BE2C (cell line): ENCODE data around the gene C13orf42.

Source experiments
- DNase-seq: peaks from one replicate; pipeline ENCODE4 v3.0.0-alpha.2; 2020
- H3K27me3 ChIP-seq: fragments of 250-450 bp; sonication (Bioruptor Pico); 2 replicates; pipeline ENCODE4 v1.5.1; 2020; ENCODE audit warnings: mild to moderate bottlenecking
- H3K36me3 ChIP-seq: fragments of 250-450 bp; sonication (Bioruptor Pico); 2 replicates; pipeline ENCODE4 v1.5.1; 2020; ENCODE audit warnings: mild to moderate bottlenecking
- H3K4me1 ChIP-seq: fragments of 250-450 bp; sonication (Bioruptor Pico); 2 replicates; pipeline ENCODE4 v1.5.1; 2020
- H3K4me3 ChIP-seq: 2 replicates; pipeline ENCODE4 v1.5.1; 2011; ENCODE audit warnings: low read depth, low read length
- H3K9me3 ChIP-seq: fragments of 250-450 bp; sonication (Bioruptor Pico); 2 replicates; pipeline ENCODE4 v1.5.1; 2020
- TF ChIP-seq, protein P1 (sequence below): IDR thresholded peaks from 2 replicates; pipeline ENCODE4 v1.5.1; 2012; ENCODE audit warnings: mild to moderate bottlenecking, low read depth, low read length

Gene C13orf42

DNA sequence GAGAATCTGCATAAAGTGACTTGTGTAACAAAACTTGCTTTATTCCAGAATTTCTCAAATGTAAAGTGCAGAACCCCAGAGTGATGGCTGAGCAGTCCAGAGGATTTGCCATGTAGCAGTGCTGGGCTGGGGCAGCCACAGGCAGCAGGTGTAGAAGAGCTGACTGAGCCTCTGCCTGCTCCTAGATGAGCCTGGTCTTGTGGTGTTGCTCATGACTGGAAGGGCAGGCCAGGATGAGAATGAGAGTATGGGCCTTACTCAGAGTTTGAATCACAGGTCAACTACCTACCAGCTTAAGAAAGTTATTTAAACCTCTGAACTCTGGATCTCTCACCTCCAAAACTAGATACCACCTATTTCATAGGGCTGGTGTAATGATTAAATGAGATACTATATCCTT, 2.9 kb upstream of the C13orf42 start:
- H3K36me3 ChIP-seq: no peaks in the 10 kb centered on the region
- no peaks in the 10 kb centered on the region for H3K9me3 ChIP-seq
- H3K4me1 ChIP-seq: no peaks in the 10 kb centered on the region
- DNase-seq: no peak
- TF ChIP-seq, protein P1, sequence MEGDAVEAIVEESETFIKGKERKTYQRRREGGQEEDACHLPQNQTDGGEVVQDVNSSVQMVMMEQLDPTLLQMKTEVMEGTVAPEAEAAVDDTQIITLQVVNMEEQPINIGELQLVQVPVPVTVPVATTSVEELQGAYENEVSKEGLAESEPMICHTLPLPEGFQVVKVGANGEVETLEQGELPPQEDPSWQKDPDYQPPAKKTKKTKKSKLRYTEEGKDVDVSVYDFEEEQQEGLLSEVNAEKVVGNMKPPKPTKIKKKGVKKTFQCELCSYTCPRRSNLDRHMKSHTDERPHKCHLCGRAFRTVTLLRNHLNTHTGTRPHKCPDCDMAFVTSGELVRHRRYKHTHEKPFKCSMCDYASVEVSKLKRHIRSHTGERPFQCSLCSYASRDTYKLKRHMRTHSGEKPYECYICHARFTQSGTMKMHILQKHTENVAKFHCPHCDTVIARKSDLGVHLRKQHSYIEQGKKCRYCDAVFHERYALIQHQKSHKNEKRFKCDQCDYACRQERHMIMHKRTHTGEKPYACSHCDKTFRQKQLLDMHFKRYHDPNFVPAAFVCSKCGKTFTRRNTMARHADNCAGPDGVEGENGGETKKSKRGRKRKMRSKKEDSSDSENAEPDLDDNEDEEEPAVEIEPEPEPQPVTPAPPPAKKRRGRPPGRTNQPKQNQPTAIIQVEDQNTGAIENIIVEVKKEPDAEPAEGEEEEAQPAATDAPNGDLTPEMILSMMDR: no peak
- H3K27me3 ChIP-seq: no peaks in the 10 kb centered on the region
- no peak overlapping the region for H3K4me3 ChIP-seq

DNA sequence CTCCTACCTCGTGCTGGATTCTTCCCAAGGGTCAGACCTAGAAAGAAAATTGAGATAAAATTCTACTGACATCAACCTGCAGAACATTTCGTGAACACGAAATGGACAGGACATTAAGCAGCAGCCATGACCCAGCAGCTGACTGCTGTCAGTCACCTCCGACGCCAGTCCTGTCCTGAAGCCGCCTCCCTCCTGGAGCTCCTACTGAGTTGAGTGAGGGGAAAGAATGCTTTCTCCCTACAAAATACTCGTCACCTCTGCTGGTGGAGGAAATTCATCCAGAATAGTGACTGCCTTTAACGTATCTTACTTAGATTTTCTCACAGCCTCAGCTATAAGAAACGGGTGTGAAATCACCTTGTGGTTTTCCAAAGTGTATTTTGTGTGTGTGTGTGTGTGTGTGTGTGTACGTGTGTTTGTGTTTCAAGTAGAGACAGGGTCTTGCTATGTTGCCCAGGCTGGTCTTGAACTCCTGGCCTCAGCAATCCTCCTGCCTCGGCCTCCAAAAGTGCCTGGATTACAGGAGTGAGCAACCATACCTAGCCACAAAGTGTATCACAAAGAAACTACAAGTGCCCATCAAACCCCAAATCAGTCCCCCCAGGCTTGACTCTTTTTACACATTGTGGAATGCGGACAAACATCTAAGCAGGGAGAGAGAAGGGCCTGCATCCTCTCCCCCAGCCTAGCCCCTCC, 2.3 kb upstream of the C13orf42 start:
- no peaks in the 10 kb centered on the region for H3K27me3 ChIP-seq
- no peaks in the 10 kb centered on the region for H3K36me3 ChIP-seq
- TF ChIP-seq, protein P1: no peak
- H3K9me3 ChIP-seq: no peaks in the 10 kb centered on the region
- DNase-seq: no peak
- no peaks in the 10 kb centered on the region for H3K4me1 ChIP-seq
- H3K4me3 ChIP-seq: no peak overlapping the region

DNA sequence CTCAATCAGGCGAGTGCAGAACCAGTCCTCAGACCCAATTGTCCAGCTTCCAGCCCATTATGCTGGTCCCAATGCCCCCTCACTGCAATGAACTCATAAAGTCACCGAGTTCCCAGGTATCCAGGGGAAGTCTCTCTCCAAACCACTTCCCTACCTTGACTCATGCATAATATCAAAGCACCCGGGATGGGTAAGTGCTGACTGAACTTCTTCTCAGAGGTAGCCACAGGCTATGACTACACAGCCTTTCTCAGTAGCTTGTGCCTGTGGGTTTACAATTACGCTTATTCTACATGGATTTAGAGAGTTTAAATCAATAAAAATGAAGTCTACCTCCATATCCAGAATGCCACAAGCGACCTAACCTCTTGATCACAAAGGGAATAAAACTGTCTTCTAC, 1.7 kb upstream of the C13orf42 start:
- DNase-seq: no peak
- H3K4me1 ChIP-seq: no peaks in the 10 kb centered on the region
- TF ChIP-seq, protein P1: no peak
- no peaks in the 10 kb centered on the region for H3K27me3 ChIP-seq
- no peaks in the 10 kb centered on the region for H3K9me3 ChIP-seq
- no peak overlapping the region for H3K4me3 ChIP-seq
- H3K36me3 ChIP-seq: no peaks in the 10 kb centered on the region

DNA sequence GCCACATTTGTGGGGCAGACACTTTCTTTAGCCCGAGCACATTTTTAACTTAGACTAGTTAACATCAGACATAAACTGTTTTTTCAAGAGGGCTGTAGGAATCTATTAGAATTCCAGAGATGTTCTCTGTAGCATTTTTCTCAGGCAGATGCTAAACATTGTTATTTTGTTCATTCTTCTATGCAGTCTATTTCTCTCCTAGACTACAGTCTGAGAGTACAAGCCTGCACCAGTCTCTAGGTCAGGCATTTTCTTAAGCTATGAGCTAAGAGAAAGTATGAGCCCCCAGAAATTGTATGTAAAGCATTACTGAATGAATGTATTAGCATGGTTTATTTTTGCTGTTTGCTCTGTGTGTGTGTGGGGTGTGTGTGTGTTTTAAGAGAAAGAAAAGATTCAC, 923 bp upstream of the C13orf42 start:
- no peak for DNase-seq
- H3K9me3 ChIP-seq: no peaks in the 10 kb centered on the region
- no peaks in the 10 kb centered on the region for H3K27me3 ChIP-seq
- no peak overlapping the region for H3K4me3 ChIP-seq
- no peaks in the 10 kb centered on the region for H3K4me1 ChIP-seq
- H3K36me3 ChIP-seq: no peaks in the 10 kb centered on the region
- TF ChIP-seq, protein P1: no peak

DNA sequence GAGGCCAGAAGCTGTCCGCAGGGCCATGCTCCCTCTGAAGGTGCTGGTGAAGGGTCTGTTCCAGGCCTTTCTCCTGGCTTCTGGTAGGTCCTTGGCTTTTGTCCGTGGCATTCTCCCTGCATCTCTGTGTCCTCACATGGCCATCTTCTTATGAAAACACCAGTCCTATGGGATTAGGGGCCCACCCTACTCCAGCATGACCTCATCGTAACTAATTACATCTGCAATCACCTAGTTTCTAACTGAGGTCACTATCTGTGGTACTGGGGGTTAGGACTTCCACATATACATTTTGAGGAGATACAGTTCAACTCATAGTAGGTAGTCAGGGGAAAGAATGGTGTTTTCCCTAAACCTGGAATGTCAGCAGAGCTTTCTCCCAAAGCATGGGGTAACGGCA, 3.1 kb downstream of the C13orf42 start:
- no peaks in the 10 kb centered on the region for H3K9me3 ChIP-seq
- DNase-seq: no peak
- no peak overlapping the region for H3K4me3 ChIP-seq
- H3K4me1 ChIP-seq: no peaks in the 10 kb centered on the region
- H3K27me3 ChIP-seq: no peaks in the 10 kb centered on the region
- TF ChIP-seq, protein P1: no peak
- no peaks in the 10 kb centered on the region for H3K36me3 ChIP-seq

DNA sequence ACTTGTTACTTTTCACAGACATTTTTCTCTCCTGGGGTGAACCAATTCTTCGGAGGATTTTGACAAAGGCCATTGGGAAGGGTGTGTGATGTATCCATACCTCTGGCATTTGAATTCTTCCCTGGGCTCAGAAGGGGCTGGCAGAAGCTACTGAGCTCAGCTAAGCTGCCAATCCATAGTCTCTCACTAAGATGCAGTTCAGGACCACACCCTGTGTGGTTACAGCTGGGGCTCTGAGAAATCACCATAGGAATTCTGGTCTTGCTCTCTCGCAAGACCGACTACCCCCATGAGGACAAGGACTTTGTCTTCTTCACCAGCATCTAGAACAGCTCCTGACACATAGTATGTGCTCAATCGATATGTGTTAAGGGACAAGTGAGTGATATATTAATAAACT, 6.0 kb downstream of the C13orf42 start:
- Histone ChIP-seq H3K27me3 (no peaks in the 10 kb centered on the region), H3K4me1 (no peaks in the 10 kb centered on the region), H3K4me3 (no peak overlapping the region), H3K9me3 (no peaks in the 10 kb centered on the region), H3K36me3 (no peaks in the 10 kb centered on the region; the same call in 1 of the 2 replicates)
- TF ChIP-seq, protein P1: no peak
- DNase-seq: no peak
